ENCODE measurements around the gene KMT2C. TPM values are rescaled to one million over a fixed set of nuclear protein-coding genes. Genes with fewer than 3 reads are reported as not detected.

KMT2C gene
- total RNA-seq, 1 donor from 2014 or later: 66.3 TPM

DNA sequence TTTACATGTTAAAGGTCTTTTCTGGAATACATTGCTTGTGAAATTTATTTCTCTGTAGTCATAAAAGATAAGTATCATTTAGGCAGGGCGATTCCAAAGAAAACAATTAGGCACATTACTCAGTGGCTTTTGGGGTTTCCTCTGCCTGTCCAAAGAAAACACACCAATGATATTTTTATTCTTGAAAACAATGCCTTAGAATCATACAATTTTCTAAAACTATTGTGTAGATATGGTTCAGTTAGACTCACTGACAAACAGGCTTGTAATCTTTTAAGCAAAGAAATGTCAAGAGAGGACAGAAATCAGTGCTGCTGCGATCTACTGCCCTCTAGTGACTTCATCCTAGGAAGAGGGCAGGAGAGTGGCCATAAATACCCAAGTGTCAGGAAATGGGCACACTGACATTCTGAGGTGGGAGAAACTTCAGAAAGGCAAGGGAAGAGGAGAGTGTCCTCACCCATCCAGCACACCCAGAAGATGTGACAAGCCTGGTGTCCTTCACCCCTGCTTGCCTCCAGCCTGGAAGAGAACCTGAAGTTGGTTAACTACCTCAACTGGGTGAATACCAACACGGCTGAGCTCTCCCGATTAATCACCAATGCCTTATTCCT, 289.8 kb downstream of the KMT2C start:
- intact Hi-C loops (cut with micrococcal nuclease): loop anchor here (1.0 to 10.0 kb wide), 4 partner anchors 121 to 529 kb away; partner anchors contain the start of genes GALNT11 and XRCC2

DNA sequence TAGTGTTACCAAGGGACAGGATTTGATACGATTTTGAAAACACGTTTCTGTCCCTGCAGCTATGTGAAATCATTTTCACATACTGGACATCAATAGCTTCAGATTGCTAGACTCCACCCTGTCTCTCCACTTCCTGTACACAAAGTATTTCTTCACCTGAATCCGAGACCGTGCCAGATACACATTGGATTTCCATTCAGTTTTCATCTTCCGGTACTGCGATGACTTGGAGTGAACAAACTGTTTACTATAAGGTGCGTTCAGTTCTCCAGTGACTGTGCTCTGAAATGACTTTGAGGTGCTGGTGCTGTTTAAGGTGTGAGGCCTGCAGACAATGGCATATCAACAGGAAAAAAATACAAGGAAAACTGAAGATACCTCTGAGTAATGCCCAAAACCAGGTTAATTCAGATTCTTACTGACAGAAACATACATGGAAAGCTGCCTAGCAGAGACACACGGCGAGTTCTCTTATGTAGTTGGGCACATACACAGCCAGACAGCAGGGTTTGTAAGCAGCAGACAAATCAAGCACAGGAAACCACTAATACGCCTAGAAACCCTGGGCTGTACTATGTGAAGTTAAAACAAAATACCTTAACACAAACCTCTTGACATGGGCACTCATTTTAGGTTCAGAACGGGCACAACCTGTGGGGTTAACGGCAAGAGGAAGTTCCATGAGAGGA, 291.1 kb downstream of the KMT2C start:
- intact Hi-C loops (cut with micrococcal nuclease): loop anchor here (2.0 to 10.0 kb wide), 3 partner anchors 120 to 530 kb away; partner anchors contain the start of genes GALNT11 and XRCC2

DNA sequence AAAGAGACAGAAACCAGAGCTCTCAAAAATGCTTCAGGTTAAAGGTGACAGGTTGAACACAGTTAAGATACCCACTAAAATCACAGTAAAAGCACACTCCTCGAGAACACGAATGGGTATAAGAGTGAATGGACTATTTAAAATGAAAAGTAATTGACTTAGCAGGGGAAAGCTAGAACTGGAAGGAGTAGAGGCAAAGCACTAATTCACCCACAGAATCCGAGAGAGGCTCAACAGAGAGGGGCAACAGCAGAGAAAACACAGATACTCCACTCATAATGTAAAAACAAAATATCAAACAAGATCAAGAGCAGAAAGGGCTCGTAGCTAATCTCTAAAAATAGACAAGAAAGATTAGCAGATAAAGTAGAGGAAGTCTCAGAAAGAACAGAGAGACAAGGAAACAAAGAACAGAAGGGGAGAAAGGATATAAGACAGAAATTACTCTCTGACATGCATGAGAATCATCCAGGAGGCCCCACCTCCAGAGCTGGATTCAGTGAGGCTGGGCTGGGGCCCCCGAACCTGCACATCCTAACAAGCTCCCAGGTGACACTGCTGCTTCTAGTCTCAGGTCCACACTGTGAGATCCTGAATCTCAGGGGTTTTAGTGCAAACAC, 292.7 kb downstream of the KMT2C start:
- intact Hi-C loops (cut with micrococcal nuclease): loop anchor here (10.0 kb wide), 1 partner anchor 532 kb away; the partner anchor contains the start of gene XRCC2

DNA sequence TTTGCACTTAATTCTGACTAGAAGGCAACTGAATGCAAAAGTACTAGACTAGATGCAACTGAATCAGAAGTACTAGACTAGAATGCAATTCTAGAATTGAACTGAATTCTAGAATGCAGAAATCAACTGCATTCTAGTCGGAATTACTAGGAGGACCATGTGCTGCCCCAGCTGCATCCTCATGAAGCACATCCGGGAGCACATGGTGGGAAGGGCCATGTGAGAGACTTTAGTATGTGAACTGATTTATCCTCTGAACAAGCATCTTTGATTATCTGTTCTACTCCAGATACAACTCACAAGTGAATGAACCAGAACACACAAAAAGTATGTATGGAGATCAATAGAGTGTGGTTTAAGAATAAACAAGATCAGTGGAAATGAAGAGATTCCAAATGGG, 295.2 kb downstream of the KMT2C start:
- intact Hi-C loops (cut with micrococcal nuclease): loop anchor here (10.0 kb wide), 1 partner anchor 534 kb away; the partner anchor contains the start of gene XRCC2

DNA sequence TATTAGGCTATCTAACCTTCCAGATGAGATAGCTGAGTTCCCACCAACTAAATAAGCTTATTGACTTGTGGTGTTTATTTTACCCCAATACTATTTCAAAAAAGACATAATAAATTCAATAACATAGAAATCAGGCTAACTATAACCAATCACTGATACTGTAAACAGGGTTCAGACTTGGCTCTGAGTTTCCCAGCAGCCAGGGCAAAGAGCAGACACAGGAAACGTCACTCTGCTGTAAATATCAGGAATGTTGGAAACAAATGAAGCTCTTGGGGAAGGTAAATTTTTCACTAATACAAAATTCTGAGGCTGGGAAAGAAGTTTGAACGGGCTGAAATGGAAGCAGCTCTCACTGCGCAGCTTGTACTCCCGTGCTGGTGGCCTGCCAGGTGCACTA, 295.7 kb downstream of the KMT2C start:
- intact Hi-C loops (cut with micrococcal nuclease): loop anchor here (10.0 kb wide), 1 partner anchor 535 kb away; the partner anchor contains the start of gene XRCC2

DNA sequence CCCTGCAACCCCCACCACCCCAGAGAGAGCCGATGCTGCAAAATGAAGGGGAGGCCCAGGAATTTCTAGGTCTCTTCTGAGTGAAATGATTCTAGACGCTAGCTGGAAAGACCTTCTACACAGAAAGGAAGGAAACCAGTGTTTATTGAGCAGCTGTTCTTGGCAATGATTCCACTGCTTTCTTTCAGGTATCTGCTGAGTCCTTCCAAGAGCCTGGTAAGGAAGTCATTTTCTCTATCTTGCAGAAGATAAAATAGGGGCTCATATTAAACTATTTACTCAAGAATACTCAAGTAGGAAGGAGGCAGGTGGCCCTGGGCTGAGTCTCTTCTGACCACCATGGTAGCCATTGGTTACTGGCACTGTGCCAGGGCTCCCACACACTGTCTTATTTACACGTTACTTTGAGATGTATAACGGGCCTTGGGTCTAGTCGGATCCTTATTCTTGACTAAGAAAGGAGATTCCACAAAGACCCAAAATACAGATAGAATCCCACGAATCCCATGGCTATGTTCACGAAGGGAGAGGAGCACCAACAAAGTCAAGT, 298.3 kb downstream of the KMT2C start:
- intact Hi-C loops (cut with micrococcal nuclease): no loop called here

DNA sequence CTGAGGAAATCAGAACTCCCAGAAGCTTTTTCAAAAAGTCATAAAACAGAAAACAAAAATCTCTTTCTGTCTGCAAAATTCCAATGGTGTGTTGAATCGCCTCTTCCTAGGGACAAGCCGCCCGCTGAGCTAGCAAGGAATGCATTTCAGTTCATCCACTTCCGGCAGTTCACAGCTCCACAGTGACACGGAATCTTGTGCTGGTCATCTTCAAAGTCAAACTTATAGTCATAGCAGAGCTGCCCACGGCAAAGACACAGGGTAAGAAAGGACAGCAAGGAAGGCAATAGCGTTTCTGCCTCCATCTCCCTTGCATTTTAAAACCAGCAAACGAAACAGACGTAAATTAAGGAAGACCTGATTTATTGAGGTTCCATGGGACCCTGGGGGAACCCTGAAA, 299.1 kb downstream of the KMT2C start:
- intact Hi-C loops (cut with micrococcal nuclease): no loop called here

DNA sequence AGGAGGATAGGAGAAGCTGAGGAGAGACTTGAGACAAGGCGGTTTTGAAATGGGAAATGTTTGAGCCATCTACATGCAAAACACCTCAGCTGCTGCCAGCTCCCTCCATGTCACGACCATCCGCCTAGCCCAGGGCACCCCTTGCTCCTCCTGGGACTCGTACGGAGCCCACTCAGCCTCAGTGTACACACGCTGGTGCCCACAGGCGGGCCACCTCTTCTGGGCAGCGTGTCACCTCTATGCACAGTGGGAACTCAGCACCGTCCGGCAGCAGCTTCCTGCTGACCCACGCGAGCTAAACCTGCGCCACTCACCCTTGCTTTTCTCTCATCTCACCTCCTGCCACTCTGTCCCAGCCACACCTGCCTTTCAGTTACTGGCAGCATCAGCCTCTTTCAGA, 302.0 kb downstream of the KMT2C start:
- intact Hi-C loops (cut with micrococcal nuclease): no loop called here

DNA sequence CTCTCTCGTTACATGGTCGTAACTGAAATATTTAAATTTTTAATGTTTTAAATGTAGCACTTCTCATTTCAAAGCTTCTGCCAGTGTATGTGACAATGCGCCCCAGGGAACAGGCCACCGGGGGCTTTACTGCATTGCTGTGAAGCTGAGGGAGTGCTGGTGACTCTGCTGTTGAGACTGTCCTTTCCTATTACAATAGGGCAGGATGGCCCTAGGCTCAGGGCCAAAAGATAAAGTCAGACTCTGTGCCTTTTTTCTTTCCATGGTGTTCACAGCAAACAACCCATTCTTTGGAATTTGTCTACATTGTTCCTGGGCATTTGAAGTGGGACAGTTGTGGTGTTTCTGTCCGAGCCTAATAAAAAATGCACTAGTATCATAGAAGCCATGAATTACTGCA, 303.0 kb downstream of the KMT2C start:
- intact Hi-C loops (cut with micrococcal nuclease): no loop called here

DNA sequence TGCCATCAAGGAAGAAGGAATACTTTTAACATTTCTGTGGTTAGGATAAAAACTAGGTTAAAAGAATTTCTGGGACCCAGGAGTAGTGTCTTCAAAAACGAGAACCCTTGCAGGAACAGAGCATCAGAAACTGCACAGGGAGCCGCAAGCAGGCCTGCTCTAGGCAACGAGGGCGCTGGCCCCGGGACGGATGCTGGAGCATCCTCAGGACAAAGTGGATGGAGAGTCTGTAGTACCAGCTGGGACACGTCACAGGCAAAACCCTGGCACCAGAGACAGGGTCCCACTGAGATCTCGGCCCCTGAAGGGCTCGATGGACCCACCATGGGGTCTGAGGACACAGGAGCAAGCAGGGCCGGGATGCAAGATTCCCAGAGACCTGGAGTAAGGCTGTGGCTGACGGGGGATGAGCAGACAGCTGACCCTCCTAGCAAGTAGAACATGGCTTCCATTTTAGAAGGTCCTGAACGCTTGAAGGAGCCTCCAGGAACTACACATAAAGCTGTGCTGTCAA, 303.8 kb downstream of the KMT2C start:
- intact Hi-C loops (cut with micrococcal nuclease): no loop called here

DNA sequence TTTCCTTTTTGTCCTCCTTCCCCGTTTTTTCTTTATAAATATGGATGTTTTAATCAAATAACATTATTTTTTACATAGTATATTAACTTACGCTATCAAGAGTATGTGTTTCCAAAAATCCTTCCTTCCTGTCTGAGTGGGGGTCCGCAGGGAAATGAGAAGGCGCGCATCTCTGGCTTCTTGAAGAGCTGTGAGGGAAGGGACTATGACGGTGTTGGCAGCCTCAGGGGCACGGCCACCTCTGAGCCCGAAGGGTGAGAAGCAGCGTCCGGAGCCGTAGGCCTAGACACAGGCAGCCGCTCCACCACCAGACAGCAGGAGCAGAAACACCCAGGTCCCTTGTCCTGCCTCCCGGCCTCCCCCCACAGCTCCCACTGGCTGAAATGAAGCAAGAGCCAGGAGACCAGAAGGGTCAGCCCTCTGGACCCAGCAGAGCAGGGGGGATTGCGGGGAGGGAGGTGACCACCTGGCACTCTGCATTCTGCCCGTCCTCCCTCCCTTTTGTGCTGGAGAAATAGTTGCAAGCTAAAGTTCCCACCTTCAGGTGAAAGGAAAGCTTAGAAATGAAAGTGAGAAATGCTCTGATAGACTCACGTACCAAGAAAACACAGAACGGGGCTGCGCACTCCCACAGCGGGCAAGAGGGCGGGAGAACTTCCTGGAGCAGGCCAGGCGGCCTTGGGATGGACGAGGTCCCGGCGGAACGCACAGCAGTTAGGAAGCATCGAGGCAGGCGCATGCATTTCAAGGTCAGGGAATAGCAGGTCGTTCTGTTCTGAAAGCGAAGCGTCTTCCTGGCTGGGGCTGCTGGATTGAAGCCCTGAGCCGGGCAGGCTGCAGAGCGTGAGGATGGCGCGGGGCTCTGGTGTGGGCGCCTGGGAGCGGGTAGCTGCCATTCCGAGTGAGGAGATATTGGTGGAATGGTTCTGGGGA, 304.9 kb downstream of the KMT2C start:
- intact Hi-C loops (cut with micrococcal nuclease): no loop called here

DNA sequence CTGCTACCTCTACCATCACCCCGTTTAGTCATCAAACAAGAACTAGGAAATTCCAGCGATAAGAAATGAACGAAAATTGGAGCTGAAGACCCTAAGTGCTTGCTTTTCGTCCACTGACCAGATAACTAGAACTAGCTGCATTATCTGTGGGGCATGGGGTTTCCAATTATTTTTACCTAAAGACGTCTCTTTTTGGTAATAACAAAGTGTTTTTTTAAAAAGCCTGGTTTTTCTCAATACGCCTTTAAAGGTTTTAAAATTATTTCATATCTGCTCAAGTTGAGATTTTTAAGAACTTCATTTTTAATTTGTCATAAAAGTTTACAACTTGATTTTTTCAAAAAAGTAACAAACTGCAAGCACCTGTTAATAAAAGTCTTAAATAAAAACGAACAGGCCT, 306.1 kb downstream of the KMT2C start:
- intact Hi-C loops (cut with micrococcal nuclease): no loop called here

DNA sequence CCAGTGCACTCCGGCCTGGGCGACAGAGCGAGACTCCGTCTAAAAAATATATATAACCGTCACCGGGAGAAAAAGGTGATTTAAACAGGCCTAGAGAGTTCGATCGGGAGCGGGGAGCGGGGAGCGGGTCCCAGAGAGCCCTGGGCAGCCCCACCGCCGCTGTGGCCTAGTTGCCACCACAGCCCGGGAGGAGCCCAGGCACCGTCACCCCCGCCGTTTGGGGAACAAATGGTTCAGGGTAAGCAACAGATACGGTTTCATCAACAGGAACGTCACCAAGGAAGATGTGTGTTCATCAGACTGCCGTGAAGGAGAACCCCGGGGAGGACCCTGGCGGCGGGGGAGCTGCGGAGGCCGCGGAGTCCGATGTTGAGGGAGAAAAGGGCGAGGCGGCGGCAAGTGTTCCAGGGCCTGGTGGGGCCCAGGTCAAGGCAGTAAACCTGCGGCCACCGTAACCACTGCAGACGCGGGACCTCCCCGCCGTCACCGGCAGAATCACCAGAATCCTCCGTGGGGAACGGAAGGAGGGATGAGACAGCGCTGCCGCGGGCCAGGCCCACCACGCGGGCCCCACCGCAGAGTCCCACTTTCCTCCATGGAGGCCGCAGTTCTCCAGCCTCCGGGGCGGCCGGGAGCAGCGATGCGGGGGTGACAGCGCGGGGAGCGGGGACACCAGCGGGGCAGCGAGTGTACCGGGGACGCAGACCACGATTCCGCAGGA, 306.9 kb downstream of the KMT2C start:
- intact Hi-C loops (cut with micrococcal nuclease): no loop called here

DNA sequence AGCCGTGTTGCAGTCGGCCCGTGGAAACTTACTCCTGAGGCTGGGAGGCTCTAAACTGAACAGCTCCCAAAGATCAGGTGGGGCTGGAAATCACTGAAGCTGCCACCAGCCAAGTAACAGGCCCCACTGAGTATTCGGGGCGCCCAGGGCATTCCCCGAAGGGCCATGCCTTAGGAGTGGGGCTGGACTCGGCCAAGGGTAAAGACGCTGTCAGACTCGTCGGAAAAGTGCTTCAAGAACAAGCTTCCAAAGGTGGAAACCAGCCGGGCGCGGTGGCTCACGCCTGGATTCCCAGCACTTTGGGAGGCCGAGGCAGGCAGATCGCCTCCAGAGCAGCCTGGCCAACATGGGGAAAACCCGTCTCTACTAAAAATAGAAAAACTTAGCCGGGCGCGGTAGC, 307.6 kb downstream of the KMT2C start:
- intact Hi-C loops (cut with micrococcal nuclease): no loop called here

DNA sequence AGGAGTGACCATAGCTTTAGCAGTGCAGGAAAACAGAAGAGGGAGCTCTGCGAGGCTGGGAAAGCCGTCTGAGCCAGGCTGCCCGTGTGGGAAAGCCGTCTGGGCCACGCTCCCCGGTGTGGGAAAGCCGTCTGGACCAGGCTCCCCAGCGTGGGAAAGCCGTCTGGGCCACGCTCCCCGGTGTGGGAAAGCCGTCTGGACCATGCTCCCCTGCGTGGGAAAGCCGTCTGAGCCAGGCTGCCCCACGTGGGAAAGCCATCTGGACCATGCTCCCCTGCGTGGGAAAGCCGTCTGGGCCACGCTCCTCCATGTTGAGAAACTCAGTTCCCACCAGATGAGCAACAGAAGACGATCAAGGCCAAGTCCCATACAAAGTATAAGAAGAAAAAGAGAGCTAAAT, 308.6 kb downstream of the KMT2C start:
- intact Hi-C loops (cut with micrococcal nuclease): no loop called here

DNA sequence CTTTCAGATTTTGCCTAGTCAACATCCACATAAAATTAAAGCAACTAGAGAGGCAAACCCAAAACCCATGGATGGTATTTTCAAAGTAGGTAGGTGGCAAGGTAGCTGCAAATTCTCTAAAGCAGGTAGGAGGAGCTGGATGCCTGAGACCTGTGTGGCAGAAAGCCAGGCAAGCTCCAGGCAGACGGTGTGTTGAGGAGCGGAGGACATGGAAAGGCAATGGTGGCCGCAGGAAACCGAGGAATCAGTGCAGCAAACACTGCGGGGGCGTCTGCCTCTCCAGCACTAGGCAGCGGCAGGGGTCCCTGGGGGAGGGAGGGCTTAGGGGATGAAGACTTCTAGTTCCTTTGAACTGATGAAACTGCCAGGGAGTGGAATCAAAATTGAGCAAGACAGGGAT, 309.1 kb downstream of the KMT2C start:
- intact Hi-C loops (cut with micrococcal nuclease): no loop called here

DNA sequence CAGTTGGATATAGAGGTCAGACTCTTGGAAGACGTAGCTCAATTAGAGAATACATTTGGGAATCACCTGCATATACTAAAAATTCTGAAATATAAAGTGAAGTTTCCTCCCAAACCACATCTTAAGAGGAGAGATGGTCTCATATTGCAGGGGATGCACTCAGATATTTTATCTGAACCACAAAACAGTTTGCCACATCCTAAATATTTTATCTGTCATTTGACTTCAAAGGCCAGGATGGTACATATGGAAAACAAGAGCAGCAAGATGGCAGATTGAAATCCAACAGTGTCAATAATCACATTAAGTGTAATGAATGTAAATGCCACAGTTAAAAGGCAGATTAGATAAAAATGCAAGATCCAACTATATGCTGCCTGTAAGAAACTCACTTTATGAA, 313.3 kb downstream of the KMT2C start:
- intact Hi-C loops (cut with micrococcal nuclease): no loop called here

DNA sequence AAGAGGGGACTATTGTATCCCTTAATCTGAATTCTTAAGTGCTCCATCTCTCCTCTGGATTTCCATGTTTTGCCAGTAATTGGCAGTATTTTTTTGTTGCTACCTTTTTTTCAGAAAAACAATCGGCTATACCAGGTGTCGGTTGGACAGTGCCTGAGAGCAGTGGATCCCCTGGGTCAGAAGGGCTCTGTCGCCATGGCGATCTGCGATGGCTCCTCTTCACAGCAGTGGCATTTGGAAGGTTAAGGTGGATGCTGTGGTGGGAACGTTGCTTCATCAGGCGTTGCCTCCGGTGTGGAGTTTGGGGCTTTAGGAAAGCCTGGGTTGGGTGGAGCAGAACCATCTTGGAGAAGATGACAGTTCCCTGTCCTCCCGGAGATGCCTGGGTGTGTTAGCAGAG, 314.4 kb downstream of the KMT2C start:
- intact Hi-C loops (cut with micrococcal nuclease): no loop called here

DNA sequence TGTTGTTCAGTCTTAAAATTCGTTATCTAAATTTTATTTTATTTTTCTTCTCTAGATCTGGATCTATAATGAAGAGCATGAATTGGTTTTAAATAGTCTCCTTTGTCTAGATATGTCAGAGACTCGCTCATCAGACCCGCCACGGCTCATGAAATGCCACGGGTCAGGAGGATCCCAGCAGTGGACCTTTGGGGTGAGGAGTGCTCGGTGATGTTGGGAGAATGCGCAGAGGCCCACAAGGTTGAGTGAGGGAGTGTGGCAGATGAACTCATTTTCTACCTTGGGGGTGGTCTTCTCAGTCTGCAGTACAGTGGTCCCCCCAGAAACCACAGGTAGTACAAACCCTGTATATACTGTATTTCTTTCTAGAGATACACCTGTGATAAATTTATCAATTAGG, 315.0 kb downstream of the KMT2C start:
- intact Hi-C loops (cut with micrococcal nuclease): no loop called here

DNA sequence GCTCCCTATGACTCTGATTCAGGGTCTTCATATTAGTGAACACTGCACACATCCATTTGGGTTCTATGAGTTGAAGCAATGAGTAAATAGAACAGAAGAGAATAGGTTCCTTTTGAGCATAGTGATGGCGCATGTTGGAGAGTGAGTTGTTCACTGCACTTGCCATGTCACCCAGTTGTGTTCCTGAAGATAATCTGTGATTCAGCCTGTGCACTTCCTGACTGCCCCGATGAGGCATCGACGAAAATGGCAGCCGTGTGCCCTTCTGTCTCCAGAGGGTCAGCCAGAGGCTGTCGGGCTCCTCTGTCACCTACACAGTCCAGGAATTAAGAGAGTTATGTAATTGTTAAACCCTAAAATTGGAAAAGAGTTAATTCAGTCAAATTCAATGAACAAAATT, 315.6 kb downstream of the KMT2C start:
- intact Hi-C loops (cut with micrococcal nuclease): no loop called here

Data from T-helper 2 cell treated with Interferon-gamma antibody and Interleukin-4, amounts not matched to agents 100 ng/mL and 5 ng/mL, for 36 hours (primary cell).